ENCODE results near the gene HERC3.

The HERC3 gene

DNA sequence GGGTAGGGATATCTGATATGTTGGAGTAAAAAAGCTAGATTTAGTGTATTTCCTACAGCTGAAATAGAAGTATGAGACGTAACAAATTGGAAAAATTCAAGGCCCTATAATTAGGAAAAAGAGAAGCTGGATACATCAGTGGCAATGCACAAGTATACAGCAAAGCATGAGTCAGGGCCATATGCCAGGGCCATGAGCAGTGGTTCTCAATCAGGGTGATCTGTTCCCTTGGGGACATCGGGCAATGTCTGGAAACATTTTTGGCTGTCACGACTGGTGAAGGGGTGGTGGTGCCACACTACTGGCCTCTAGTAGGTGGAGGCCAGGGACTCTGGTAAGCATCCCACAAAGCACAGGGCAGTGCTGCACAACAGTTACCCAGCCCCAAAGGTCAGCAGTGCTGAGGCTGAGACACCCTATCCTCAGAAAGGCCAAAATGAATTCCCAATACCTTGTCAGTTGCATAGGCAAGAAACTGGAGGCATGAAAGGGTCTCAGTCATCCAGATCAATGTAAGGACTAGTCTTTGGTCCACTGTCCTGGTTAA lies 142.2 kb downstream of the HERC3 start:
- TF ChIP-seq ARNTL (CRISPR knock-in tag; IDR thresholded peaks at IDR 0.05; ENCODE audit: borderline replicate concordance, low read depth): no peak
- no peak for TF ChIP-seq ZFP30 (CRISPR knock-in tag; IDR thresholded peaks at IDR 0.05)
- no peak for TF ChIP-seq ESRRG (CRISPR knock-in tag; IDR thresholded peaks at IDR 0.05)
- TF ChIP-seq, protein P1, sequence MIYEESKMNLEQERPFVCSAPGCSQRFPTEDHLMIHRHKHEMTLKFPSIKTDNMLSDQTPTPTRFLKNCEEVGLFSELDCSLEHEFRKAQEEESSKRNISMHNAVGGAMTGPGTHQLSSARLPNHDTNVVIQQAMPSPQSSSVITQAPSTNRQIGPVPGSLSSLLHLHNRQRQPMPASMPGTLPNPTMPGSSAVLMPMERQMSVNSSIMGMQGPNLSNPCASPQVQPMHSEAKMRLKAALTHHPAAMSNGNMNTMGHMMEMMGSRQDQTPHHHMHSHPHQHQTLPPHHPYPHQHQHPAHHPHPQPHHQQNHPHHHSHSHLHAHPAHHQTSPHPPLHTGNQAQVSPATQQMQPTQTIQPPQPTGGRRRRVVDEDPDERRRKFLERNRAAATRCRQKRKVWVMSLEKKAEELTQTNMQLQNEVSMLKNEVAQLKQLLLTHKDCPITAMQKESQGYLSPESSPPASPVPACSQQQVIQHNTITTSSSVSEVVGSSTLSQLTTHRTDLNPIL (CRISPR knock-in tag; IDR thresholded peaks at IDR 0.05; ENCODE audit: low read depth): no peak
- TF ChIP-seq CSDC2 (CRISPR knock-in tag; IDR thresholded peaks at IDR 0.05): no peak
- no peak for TF ChIP-seq ZNF8 (CRISPR knock-in tag; IDR thresholded peaks at IDR 0.05)
- no peak for TF ChIP-seq ZFP3 (CRISPR knock-in tag; IDR thresholded peaks at IDR 0.05)
- no peak for TF ChIP-seq TCF4 (CRISPR knock-in tag; IDR thresholded peaks at IDR 0.05; ENCODE audit: borderline replicate concordance)
- TF ChIP-seq ZNF70 (CRISPR knock-in tag; IDR thresholded peaks at IDR 0.05): no peak
- TF ChIP-seq TSHZ2 (CRISPR knock-in tag; IDR thresholded peaks at IDR 0.05): no peak
- no peak for TF ChIP-seq BACH2 (CRISPR knock-in tag; IDR thresholded peaks at IDR 0.05; ENCODE audit: borderline replicate concordance)
- no peak for TF ChIP-seq PATZ1 (CRISPR knock-in tag; IDR thresholded peaks at IDR 0.05; ENCODE audit: borderline replicate concordance)
- ATAC-seq: no peak

DNA sequence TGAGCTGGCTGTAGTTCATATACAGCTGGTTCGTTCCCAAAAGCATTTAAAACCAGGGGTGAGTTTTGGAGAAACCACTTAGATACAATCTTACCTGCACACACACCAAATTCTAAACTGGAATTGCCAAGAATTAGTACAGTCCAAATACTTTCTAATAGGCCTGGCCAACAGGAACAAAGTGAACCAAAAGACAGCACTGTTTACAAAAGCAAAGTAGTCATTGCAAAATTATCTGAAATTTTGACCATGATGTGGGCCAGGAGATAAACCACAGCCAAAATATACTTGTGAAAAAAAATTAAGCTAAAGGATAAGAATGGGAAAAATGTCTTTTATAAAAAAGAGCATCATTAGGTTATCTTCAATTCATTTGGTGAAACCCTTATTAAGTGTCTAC lies 143.3 kb downstream of the HERC3 start:
- TF ChIP-seq ZNF565 (CRISPR knock-in tag; conservative IDR thresholded peaks at IDR 0.05; ENCODE audit: low read depth): no peak
- no peak for TF ChIP-seq ARNTL (CRISPR knock-in tag; IDR thresholded peaks at IDR 0.05; ENCODE audit: borderline replicate concordance, low read depth)

DNA sequence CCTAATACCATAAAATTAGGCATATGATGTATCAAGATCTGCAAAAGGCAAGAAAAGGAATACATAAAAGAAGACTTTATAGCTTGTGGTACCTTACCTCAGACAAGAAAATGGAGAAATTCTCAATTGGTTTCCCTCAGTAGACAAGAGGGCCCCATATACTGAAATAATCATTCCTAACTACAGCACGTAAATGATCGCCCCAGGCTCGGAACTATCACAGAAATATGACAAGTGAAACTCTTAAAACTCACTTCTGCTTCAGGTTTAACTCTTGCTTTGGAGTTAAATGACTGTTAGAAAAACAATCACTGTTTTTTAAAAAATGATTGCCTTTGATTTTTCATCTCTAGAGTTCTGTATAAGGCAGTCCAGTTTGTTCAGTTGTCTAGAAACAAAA lies 144.0 kb downstream of the HERC3 start:
- ATAC-seq: no peak
- no peak for TF ChIP-seq TCF4 (CRISPR knock-in tag; IDR thresholded peaks at IDR 0.05; ENCODE audit: borderline replicate concordance)
- no peak for TF ChIP-seq ZFP30 (CRISPR knock-in tag; IDR thresholded peaks at IDR 0.05)
- no peak for TF ChIP-seq PPARA (CRISPR knock-in tag; IDR thresholded peaks at IDR 0.05; ENCODE audit: borderline replicate concordance)
- TF ChIP-seq ESRRG (CRISPR knock-in tag; IDR thresholded peaks at IDR 0.05): no peak
- TF ChIP-seq GLIS3 (CRISPR knock-in tag; IDR thresholded peaks at IDR 0.05): no peak
- no peak for TF ChIP-seq PATZ1 (CRISPR knock-in tag; IDR thresholded peaks at IDR 0.05; ENCODE audit: borderline replicate concordance)
- no peak for TF ChIP-seq ISL1 (CRISPR knock-in tag; IDR thresholded peaks at IDR 0.05)
- TF ChIP-seq CSRNP3 (CRISPR knock-in tag; IDR thresholded peaks at IDR 0.05): no peak
- no peak for TF ChIP-seq ZNF565 (CRISPR knock-in tag; conservative IDR thresholded peaks at IDR 0.05; ENCODE audit: low read depth)
- no peak for TF ChIP-seq OSR1 (CRISPR knock-in tag; IDR thresholded peaks at IDR 0.05)
- TF ChIP-seq ARNTL (CRISPR knock-in tag; IDR thresholded peaks at IDR 0.05; ENCODE audit: borderline replicate concordance, low read depth): no peak

More for the DNA sequence above, 143.3 kb downstream of the HERC3 start:
- no peak for ATAC-seq

All from SK-N-SH treated with all-trans-retinoic acid at 6 μM for 48 hours (cell line).